ENCODE results near the gene GJD2. TPM values are rescaled to one million over a fixed set of nuclear protein-coding genes. Genes with fewer than 3 reads are reported as not detected.

Gene GJD2
- total and polyA plus RNA-seq, 9 donors: not detected

- H3K4me3 ChIP-seq: no peak overlapping the region
- no peaks in the 10 kb centered on the region for H3K4me1 ChIP-seq (ENCODE audit: insufficient read depth)
- no peak for DNase-seq
- H3K27me3 ChIP-seq: no peaks in the 10 kb centered on the region
- H3K36me3 ChIP-seq: no peaks in the 10 kb centered on the region
- intact Hi-C loops (cut with DNase I): no loop called here
- TF ChIP-seq CTCF (IDR thresholded peaks at IDR 0.05): no peak
- no peak for TF ChIP-seq EP300 (IDR thresholded peaks at IDR 0.05)
- TF ChIP-seq POLR2A (IDR thresholded peaks at IDR 0.05): no peak
- H3K9me3 ChIP-seq: no peaks in the 10 kb centered on the region
- 65 to 78% (median 68%) methylated on average over 7 of the region's 7 CpGs for WGBS, 3 donors
- no peak overlapping the region for H3K27ac ChIP-seq
These were observed 34.5 kb upstream of the GJD2 start for GRCh38 chr15:34789326-34789725.

GRCh38 chr15:34786206-34786605 is 31.4 kb upstream of the GJD2 start:
- TF ChIP-seq CTCF (IDR thresholded peaks at IDR 0.05): no peak
- TF ChIP-seq POLR2A (IDR thresholded peaks at IDR 0.05): no peak
- no peak for TF ChIP-seq EP300 (IDR thresholded peaks at IDR 0.05)
- Histone ChIP-seq H3K27me3 (no peaks in the 10 kb centered on the region), H3K4me1 (ENCODE audit: insufficient read depth) (no peaks in the 10 kb centered on the region), H3K27ac (no peak overlapping the region), H3K4me3 (no peak overlapping the region), H3K36me3 (no peaks in the 10 kb centered on the region), H3K9me3 (no peaks in the 10 kb centered on the region)
- no peak for DNase-seq
- intact Hi-C loops (cut with DNase I): no loop called here
- WGBS, 3 donors: 70 to 77% (median 71%) methylated on average over 2 of the region's 2 CpGs

GRCh38 chr15:34783991-34784390 is 29.2 kb upstream of the GJD2 start:
- intact Hi-C loops (cut with DNase I): no loop called here
- no peak overlapping the region for H3K27ac ChIP-seq
- no peak for TF ChIP-seq POLR2A (IDR thresholded peaks at IDR 0.05)
- TF ChIP-seq EP300 (IDR thresholded peaks at IDR 0.05): no peak
- TF ChIP-seq CTCF (IDR thresholded peaks at IDR 0.05): no peak
- no peak for DNase-seq
- H3K36me3 ChIP-seq: no peaks in the 10 kb centered on the region
- H3K27me3 ChIP-seq: no peaks in the 10 kb centered on the region
- no peaks in the 10 kb centered on the region for H3K9me3 ChIP-seq
- H3K4me3 ChIP-seq: no peak overlapping the region
- no peaks in the 10 kb centered on the region for H3K4me1 ChIP-seq (ENCODE audit: insufficient read depth)

GRCh38 chr15:34783431-34783830 is 28.6 kb upstream of the GJD2 start:
- no peaks in the 10 kb centered on the region for H3K36me3 ChIP-seq
- no peak overlapping the region for H3K4me3 ChIP-seq
- no peak overlapping the region for H3K27ac ChIP-seq
- no peak for DNase-seq
- H3K9me3 ChIP-seq: no peaks in the 10 kb centered on the region
- WGBS, 3 donors: 91 to 93% (median 92%) methylated on average over 2 of the region's 2 CpGs
- no peaks in the 10 kb centered on the region for H3K27me3 ChIP-seq
- H3K4me1 ChIP-seq (ENCODE audit: insufficient read depth): no peaks in the 10 kb centered on the region
- no peak for TF ChIP-seq CTCF (IDR thresholded peaks at IDR 0.05)
- TF ChIP-seq POLR2A (IDR thresholded peaks at IDR 0.05): no peak
- TF ChIP-seq EP300 (IDR thresholded peaks at IDR 0.05): no peak
- intact Hi-C loops (cut with DNase I): no loop called here

GRCh38 chr15:34782901-34783300 is 28.1 kb upstream of the GJD2 start:
- intact Hi-C loops (cut with DNase I): no loop called here

More at GRCh38 chr15:34782901-34783300, 28.1 kb upstream of the GJD2 start:
- Histone ChIP-seq H3K4me3 (no peak overlapping the region), H3K9me3 (no peaks in the 10 kb centered on the region), H3K27me3 (no peaks in the 10 kb centered on the region), H3K4me1 (ENCODE audit: insufficient read depth) (no peaks in the 10 kb centered on the region), H3K36me3 (no peaks in the 10 kb centered on the region), H3K27ac (no peak overlapping the region)
- TF ChIP-seq EP300 (IDR thresholded peaks at IDR 0.05) (no peak), POLR2A (IDR thresholded peaks at IDR 0.05) (no peak), CTCF (IDR thresholded peaks at IDR 0.05) (no peak)
- DNase-seq: no peak
- WGBS, 3 donors: 77 to 81% (median 80%) methylated on average over 3 of the region's 3 CpGs
